AG09309 (cell line): Measurements from ENCODE around the gene PISD.

Experiments
- DNase-seq: peaks from one replicate; pipeline ENCODE4 v3.0.0-alpha.2; 2010; ENCODE audit warnings: low read depth
- H3K4me3 ChIP-seq: 2 replicates; pipeline ENCODE4 v1.5.1; 2011; ENCODE audit warnings: mild to moderate bottlenecking, low read depth, low read length, moderate library complexity; ENCODE audit not compliant: control insufficient read depth
- CTCF ChIP-seq: IDR thresholded peaks from 2 replicates; pipeline ENCODE4 v1.5.1; 2011; ENCODE audit warnings: mild to moderate bottlenecking, low read depth, low read length, inconsistent platforms; ENCODE audit not compliant: insufficient read depth, control insufficient read depth; ENCODE audit errors: missing control alignments

PISD gene

DNA sequence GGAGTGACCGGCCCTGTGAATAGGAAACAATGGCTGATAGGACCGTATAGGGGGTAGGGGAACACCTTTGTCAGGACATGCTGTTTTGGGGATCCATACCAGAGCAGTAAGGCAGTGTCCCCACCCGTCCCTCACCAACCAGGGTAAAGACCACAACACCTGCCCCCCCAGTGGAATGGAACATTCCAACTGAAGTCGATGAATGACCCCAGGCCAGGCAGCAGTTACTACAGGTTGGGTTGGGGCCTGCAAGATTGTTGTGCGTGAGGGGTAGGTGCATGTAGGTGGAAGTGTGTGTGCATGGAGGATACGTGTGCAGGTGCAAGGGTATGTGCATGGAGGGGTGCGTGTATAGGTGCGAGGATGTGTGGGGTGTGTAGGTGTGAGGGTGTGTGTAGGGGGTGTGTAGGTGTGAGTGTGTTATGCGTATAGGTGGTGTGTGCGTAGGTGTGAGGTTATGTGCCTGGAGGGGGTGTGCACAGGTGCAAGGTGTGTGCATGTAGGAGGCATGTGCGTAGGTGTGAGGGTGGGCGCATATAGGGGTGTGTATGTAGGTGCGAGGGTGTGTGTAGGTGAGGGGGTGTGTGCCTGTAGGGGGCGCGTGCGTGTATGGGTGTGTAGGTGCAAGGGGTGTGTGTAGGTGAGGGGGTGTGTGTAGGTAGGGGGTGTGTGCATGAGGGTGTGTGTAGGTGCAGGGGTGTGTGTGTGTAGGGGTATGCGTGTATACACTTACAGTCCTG, 32.9 kb downstream of the PISD start:
- H3K4me3 ChIP-seq: peak overlapping the region; percentile 75; the same call in 1 of the 2 replicates
- TF ChIP-seq CTCF: no peak
- DNase-seq: no peak

DNA sequence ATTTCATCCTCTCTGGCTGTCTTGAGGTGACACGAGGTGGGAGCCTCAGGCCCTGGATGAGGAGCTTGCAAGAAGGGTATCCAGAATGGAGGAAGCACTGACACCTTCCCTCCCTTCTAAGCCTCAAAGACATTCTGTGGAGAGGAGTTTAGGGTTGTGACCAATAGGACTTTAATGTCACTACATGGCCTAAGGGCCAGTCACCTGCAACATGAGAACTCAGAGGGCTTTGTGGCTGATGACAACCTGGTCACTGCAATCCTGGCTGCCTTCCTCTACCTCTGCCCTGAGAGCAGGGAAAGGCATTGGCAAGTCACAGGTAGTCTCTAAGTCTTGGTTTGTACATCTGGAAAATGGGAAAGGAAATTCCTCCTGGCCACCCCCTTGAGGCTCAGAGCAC, 33.7 kb downstream of the PISD start:
- no peak for TF ChIP-seq CTCF
- no peak overlapping the region for H3K4me3 ChIP-seq
- DNase-seq: no peak

- DNase-seq: no peak
- no peak overlapping the region for H3K4me3 ChIP-seq
- no peak for TF ChIP-seq CTCF
These were observed 34.7 kb downstream of the PISD start for GRCh38 chr22:31627223-31627731.

GRCh38 chr22:31626427-31627150, 35.4 kb downstream of the PISD start:
- H3K4me3 ChIP-seq: no peak overlapping the region

DNA sequence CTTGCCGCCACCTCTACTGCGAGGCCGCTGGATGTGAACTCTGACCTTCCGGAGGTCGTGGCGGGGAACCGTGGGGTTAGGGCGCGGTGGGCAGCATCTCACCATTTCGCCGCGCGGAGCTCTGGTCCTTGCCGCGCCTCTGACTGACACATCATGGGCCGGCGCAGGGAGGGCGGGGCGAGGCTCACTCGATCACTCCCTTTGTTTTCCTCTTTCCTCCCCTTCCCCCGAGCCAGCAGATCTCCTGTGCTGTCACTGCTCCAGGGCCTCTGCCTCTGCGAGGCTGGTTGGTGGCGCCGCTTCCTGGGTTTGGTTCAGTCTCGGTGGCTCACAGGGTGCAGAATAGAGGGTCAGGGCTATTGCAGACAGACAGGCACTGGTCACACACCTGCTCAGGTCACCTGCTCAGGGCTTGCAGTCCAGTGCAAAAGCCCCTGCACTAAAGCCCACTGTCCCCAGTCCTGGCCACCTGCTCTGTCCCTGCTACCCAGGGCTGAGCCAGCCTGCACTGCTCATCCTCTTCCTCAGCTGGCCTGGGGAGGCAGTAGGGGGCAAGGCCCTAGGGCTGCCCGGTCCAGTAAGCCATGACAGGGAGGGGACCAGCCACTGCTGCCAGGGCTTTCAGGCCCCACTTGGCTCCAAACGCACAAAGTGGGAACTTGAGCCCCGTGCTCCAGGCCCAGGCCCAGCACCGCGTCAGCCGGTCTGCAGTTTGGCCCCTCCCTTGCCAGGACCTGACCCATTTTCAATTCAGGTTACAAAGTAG, 36.2 kb downstream of the PISD start:
- DNase-seq: no peak
- TF ChIP-seq CTCF: no peak
- no peak overlapping the region for H3K4me3 ChIP-seq

More at GRCh38 chr22:31626427-31627150, 35.4 kb downstream of the PISD start:
- DNase-seq: no peak
- TF ChIP-seq CTCF: no peak

DNA sequence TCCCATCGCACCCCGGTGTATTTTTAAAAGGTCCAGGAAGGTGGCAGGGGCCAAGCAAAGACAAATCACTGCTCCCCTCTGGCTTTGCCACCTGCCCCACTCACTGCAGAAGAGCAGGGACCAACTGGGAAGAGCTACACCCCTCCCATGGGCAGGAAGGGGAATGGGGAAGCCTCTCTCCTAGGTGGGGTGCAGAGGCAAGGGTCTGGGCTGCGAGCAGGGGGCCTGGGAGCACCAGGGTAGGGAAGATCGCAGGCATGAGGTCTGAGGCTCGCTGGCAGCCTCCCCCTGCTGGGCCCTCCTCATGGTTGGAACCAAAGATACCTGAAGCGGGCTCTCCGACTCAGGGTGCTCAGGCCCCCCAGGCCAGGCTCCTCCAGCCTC, 36.8 kb downstream of the PISD start:
- no peak for DNase-seq
- no peak overlapping the region for H3K4me3 ChIP-seq
- TF ChIP-seq CTCF: no peak
